22Rv1 (cell line): ENCODE measurements around the gene RABGAP1L.

Source experiments
- ZFX ChIP-seq: fragments of 450-650 bp; IDR thresholded peaks from 2 replicates; pipeline ENCODE4 v1.6.1; 2017; ENCODE audit warnings: antibody characterized with exemption, borderline replicate concordance
- TF ChIP-seq, protein P1 (sequence below): fragments of 450-650 bp; IDR thresholded peaks from 2 replicates; pipeline ENCODE4 v1.5.1; 2017; ENCODE audit warnings: mild to moderate bottlenecking

DNA sequence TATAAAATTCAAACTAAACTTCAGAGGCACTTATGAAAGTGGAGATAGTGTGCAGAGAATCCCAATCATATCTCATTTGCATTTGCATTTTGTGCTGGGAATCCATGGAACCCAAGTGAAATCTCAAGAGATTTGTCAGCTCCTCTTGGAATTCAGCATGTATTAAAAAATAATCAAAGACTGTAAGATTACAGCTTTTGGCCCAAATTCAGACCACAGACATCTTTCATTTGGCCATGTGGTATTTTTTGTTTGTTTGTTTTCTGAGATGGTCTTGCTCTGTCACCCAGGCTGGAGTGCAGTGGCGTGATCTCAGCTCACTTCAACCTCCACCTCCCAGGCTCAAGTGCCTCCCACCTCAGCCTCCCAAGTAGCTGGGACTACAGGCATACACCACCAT is 836.6 kb downstream of the RABGAP1L start:
- TF ChIP-seq, protein P1, sequence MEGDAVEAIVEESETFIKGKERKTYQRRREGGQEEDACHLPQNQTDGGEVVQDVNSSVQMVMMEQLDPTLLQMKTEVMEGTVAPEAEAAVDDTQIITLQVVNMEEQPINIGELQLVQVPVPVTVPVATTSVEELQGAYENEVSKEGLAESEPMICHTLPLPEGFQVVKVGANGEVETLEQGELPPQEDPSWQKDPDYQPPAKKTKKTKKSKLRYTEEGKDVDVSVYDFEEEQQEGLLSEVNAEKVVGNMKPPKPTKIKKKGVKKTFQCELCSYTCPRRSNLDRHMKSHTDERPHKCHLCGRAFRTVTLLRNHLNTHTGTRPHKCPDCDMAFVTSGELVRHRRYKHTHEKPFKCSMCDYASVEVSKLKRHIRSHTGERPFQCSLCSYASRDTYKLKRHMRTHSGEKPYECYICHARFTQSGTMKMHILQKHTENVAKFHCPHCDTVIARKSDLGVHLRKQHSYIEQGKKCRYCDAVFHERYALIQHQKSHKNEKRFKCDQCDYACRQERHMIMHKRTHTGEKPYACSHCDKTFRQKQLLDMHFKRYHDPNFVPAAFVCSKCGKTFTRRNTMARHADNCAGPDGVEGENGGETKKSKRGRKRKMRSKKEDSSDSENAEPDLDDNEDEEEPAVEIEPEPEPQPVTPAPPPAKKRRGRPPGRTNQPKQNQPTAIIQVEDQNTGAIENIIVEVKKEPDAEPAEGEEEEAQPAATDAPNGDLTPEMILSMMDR = no peak
- TF ChIP-seq ZFX = no peak
